Smooth muscle cell (in vitro differentiated cells): ENCODE results near the gene NOTCH3. TPM values are rescaled to one million over a fixed set of nuclear protein-coding genes. Genes with fewer than 3 reads are reported as not detected.

Experiments
- DNase-seq: peaks from one replicate; lab custom pipeline; 2025; ENCODE audit not compliant: unreplicated experiment; lab: John Stamatoyannopoulos, UW
- H2AFZ ChIP-seq: fragments of 200-600 bp; sonication (generic); 2 replicates; pipeline ENCODE4 v1.6.0; 2016; ENCODE audit warnings: antibody characterized with exemption, low read depth, mild to moderate bottlenecking
- H3F3A ChIP-seq: fragments of 200-600 bp; sonication (generic); 2 replicates; pipeline ENCODE4 v1.6.0; 2017; ENCODE audit warnings: antibody characterized with exemption, low read depth
- H3K27ac ChIP-seq: fragments of 200-600 bp; sonication (generic); 2 replicates; pipeline ENCODE4 v1.5.1; 2016; ENCODE audit warnings: low read depth, mild to moderate bottlenecking
- H3K27me3 ChIP-seq: fragments of 200-600 bp; sonication (generic); 2 replicates; pipeline ENCODE4 v1.6.1; 2016; ENCODE audit warnings: low read depth, mild to moderate bottlenecking
- H3K36me3 ChIP-seq: fragments of 200-600 bp; sonication (generic); 2 replicates; pipeline ENCODE4 v1.5.1; 2016; ENCODE audit warnings: low read depth
- H3K4me1 ChIP-seq: fragments of 200-600 bp; sonication (generic); 2 replicates; pipeline ENCODE4 v1.5.1; 2016; ENCODE audit warnings: low read depth
- H3K4me2 ChIP-seq: fragments of 200-600 bp; sonication (generic); 2 replicates; pipeline ENCODE4 v1.6.0; 2016; ENCODE audit warnings: mild to moderate bottlenecking
- H3K4me3 ChIP-seq: fragments of 200-600 bp; sonication (generic); 2 replicates; pipeline ENCODE4 v1.5.1; 2016; ENCODE audit warnings: mild to moderate bottlenecking
- H3K79me2 ChIP-seq: fragments of 200-600 bp; sonication (generic); 2 replicates; pipeline ENCODE4 v1.6.0; 2016; ENCODE audit warnings: low read depth, mild to moderate bottlenecking
- H3K9ac ChIP-seq: fragments of 200-600 bp; sonication (generic); 2 replicates; pipeline ENCODE4 v1.6.0; 2016; ENCODE audit warnings: low read depth
- H3K9me3 ChIP-seq: fragments of 200-600 bp; sonication (generic); replicated peaks from 2 replicates; pipeline ENCODE4 v1.5.1; 2016; ENCODE audit warnings: low read depth
- H4K20me1 ChIP-seq: fragments of 200-600 bp; sonication (generic); 2 replicates; pipeline ENCODE4 v1.6.0; 2016; ENCODE audit warnings: low read depth
- WGBS: methylation state at CpG from one replicate; pipeline ENCODE4 v1.1.7; 2016; ENCODE audit warnings: low lambda C conversion rate; 5-methylcytosine and 5-hydroxymethylcytosine counted together
- polyA plus RNA-seq: library from polyadenylated mRNA; unstranded; fragments of >200 nt; fragmentation: Nextera tagmentation; extraction: Ambion mirVana; gene quantifications from 2 replicates; pipeline ENCODE4 v1.2.1, GENCODE V29; 2016
- total RNA-seq: library from RNA; depleted of rRNA; stranded (reverse); fragments of >200 nt; gene quantifications from 2 replicates; pipeline ENCODE4 v1.2.3, GENCODE V29; 2014
- TF ChIP-seq, protein P1 (sequence below): fragments of 200-600 bp; sonication (generic); IDR thresholded peaks from 2 replicates; pipeline ENCODE4 v1.5.1; 2017; ENCODE audit warnings: borderline replicate concordance, mild to moderate bottlenecking, antibody characterized with exemption; ENCODE audit not compliant: insufficient read depth, poor library complexity, severe bottlenecking

Gene NOTCH3
- total and polyA plus RNA-seq, 2 experiments from 2014 or later, result 72.0 to 92.5 TPM

DNA sequence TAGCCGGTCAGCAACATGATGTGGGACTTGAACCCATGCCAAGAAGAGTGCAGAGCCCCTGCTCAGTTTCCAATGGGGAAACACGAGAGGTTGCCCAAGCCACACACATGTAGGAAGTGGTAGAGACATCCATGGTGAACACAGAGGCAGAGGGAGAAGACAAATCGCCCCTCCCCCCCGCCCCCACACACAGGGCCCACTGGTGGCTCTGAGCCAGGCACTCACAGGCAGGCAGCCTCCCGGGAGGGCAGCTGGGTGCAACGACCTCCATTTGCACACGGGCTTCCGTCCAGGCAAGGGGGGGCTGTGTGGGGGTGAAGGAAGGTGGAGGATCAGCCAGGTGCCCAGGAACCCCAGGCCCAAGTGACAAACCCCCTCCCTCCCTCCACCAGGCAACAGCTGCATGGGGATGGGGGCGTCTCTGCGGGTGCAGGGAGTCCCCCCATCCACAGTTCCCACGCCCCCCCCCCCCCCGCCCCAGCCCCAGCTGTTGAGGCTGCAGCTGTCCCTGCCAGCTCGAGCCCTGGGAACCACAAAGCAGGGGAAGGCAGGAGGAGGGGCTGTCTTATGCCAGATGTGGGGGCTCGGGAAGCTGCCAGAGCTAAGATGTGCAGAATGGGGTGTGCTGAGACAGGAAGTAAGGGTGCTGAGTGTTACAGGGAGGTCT lies 3.4 kb downstream of the NOTCH3 start:
- no peak overlapping the region for H3K27ac ChIP-seq
- H3K9ac ChIP-seq, result no peak overlapping the region
- no peak for DNase-seq

DNA sequence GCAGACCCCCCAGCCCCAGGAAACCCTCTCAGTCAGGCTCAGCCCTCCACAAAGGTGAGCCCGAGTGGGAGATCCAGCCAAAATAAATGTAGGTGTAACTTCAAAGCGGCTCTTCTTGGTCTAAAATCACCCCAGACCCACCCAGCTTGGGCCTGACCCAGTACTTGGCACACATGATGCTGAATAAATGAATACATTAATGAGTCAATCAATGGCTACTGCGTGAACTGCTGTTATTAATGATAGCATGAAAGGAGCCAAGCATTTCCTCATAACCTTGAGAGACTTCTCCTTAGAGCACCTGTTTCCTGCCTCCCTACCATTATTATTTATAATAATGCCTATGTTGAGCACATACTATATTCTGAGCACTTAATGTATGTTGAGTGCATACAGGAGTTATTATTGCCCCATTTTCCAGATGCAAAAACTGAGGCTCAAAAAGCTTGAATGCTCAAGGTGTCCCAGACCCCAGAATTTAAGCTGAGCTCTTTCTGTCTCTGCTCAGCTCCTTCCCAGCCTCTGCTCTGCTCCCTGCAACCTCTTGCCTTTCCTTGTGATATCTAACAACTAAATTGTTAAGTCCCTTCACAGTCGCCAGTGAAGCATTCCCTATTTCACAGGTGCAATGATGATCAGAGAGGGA lies 4.3 kb downstream of the NOTCH3 start:
- H3K27me3 ChIP-seq, result no peaks in the 10 kb centered on the region
- no peak overlapping the region for H2AFZ ChIP-seq
- H3K4me1 ChIP-seq, result peaks cover 8% of the 10 kb centered on the region
- 71% methylated on average over 4 of the region's 4 CpGs for WGBS
- H4K20me1 ChIP-seq, result peaks cover 69% of the 10 kb centered on the region
- peaks cover 15% of the 10 kb centered on the region for H3F3A ChIP-seq
- H3K27ac ChIP-seq, result peak overlapping the region; percentile 56
- TF ChIP-seq, protein P1, sequence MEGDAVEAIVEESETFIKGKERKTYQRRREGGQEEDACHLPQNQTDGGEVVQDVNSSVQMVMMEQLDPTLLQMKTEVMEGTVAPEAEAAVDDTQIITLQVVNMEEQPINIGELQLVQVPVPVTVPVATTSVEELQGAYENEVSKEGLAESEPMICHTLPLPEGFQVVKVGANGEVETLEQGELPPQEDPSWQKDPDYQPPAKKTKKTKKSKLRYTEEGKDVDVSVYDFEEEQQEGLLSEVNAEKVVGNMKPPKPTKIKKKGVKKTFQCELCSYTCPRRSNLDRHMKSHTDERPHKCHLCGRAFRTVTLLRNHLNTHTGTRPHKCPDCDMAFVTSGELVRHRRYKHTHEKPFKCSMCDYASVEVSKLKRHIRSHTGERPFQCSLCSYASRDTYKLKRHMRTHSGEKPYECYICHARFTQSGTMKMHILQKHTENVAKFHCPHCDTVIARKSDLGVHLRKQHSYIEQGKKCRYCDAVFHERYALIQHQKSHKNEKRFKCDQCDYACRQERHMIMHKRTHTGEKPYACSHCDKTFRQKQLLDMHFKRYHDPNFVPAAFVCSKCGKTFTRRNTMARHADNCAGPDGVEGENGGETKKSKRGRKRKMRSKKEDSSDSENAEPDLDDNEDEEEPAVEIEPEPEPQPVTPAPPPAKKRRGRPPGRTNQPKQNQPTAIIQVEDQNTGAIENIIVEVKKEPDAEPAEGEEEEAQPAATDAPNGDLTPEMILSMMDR, result no peak
- peak overlapping the region; percentile 85 for H3K4me2 ChIP-seq
- no peaks in the 10 kb centered on the region for H3K9me3 ChIP-seq
- H3K36me3 ChIP-seq, result no peaks in the 10 kb centered on the region
- peaks cover 37% of the 10 kb centered on the region for H3K79me2 ChIP-seq
- DNase-seq, result no peak
- H3K4me3 ChIP-seq, result peak overlapping the region; percentile 54
- H3K9ac ChIP-seq, result no peak overlapping the region

More for the DNA sequence above, 3.4 kb downstream of the NOTCH3 start:
- H3K79me2 ChIP-seq, result peaks cover 35% of the 10 kb centered on the region
- peaks cover 15% of the 10 kb centered on the region for H3F3A ChIP-seq
- H3K36me3 ChIP-seq, result no peaks in the 10 kb centered on the region
- H3K27me3 ChIP-seq, result no peaks in the 10 kb centered on the region
- H4K20me1 ChIP-seq, result peaks cover 60% of the 10 kb centered on the region
- 70% methylated on average over 8 of the region's 14 CpGs for WGBS
- H3K4me1 ChIP-seq, result peaks cover 8% of the 10 kb centered on the region
- H3K4me2 ChIP-seq, result no peak overlapping the region
- H3K4me3 ChIP-seq, result no peak overlapping the region
- no peak overlapping the region for H2AFZ ChIP-seq
- H3K9me3 ChIP-seq, result no peaks in the 10 kb centered on the region
- TF ChIP-seq, protein P1, result no peak

DNA sequence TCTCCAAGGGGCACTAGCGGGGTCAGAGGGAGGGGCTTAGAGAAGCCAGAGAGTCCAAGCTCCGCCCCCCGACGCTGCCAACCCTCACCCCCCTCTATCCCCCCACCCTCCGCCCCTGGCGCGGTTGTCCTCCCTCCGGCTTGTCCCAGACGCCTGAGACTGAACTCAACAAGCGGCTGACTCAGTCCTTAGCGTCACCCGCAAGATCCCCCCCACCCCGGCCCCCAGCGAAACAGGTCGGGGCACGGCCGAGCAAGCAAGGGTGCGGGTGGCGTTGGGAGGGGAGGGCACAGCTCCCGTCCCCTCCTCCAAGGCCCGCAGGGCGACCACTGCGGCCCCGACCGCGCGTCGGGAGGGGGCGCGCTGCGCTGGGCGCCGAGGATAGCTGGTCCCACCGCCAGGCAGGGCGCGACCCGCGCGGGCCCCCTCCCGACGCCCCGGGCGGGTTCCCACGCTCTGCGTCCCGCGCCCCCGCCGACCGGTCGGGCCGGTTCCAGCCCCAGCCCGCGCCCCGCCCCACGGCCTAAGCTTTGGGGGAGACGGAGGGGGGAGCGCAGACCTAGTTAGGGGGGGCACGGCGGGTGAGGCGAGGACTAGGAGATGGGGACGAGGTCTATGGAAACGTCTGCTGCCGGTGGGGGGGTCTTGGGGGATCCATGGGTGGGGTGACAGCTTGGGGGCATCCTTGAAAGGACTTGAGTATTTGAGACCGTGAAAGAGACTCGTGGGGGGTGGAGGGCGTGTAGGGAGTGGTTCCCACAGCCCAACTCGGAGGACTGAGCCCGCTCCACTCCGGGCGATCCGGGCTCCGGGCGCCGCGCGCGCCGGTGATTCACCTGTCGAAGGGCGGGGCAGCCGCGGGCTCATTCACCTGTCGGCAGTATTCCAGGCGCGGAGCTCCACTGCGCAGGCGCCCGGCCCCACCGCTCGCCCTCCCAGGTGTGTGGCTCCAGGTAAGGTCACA lies 5.1 kb downstream of the NOTCH3 start:
- peak overlapping the region; percentile 48 for H3K9ac ChIP-seq
- H3K4me1 ChIP-seq, result peaks cover 8% of the 10 kb centered on the region
- peak overlapping the region; percentile 77 for H3K27ac ChIP-seq
- H3K4me3 ChIP-seq, result peak overlapping the region; percentile 54
- peaks cover 77% of the 10 kb centered on the region for H4K20me1 ChIP-seq
- no peaks in the 10 kb centered on the region for H3K36me3 ChIP-seq
- no peaks in the 10 kb centered on the region for H3K9me3 ChIP-seq
- DNase-seq, result peak; percentile 33
- H3K27me3 ChIP-seq, result no peaks in the 10 kb centered on the region
- peak overlapping the region; percentile 85 for H3K4me2 ChIP-seq
- 2% methylated on average over 21 of the region's 91 CpGs for WGBS
- H3F3A ChIP-seq, result peaks cover 15% of the 10 kb centered on the region
- H2AFZ ChIP-seq, result no peak overlapping the region
- H3K79me2 ChIP-seq, result peaks cover 40% of the 10 kb centered on the region
- TF ChIP-seq, protein P1, result no peak
